Ascending aorta (tissue), 2 donors: ENCODE measurements around the gene FDPS. TPM values are rescaled to one million over a fixed set of nuclear protein-coding genes. Genes with fewer than 3 reads are reported as not detected.

Source experiments
- DNase-seq, 2 donors: peaks; one replicate each; pipeline ENCODE4 v3.0.0-alpha.2; 2019; ENCODE audit warnings: low spot score in 2 of 2
- H3K27ac ChIP-seq, 2 donors: fragments of 200-600 bp; sonication (generic); one replicate each; pipeline ENCODE4 v1.5.1; 2016 to 2017; ENCODE audit warnings: mild to moderate bottlenecking in 1 of 2
- H3K27me3 ChIP-seq: fragments of 200-600 bp; sonication (generic); one replicate; pipeline ENCODE4 v1.5.1; 2017
- H3K36me3 ChIP-seq, 2 donors: fragments of 200-600 bp; sonication (generic); one replicate each; pipeline ENCODE4 v1.5.1; 2016
- H3K4me1 ChIP-seq, 2 donors: fragments of 200-600 bp; sonication (generic); one replicate each; pipeline ENCODE4 v1.5.1; 2016 to 2017; ENCODE audit warnings: mild to moderate bottlenecking in 1 of 2
- H3K4me3 ChIP-seq, 2 donors: fragments of 200-600 bp; sonication (generic); one replicate each; pipeline ENCODE4 v1.5.1; 2016 to 2017; ENCODE audit warnings: mild to moderate bottlenecking in 1 of 2
- H3K9me3 ChIP-seq, 2 donors: fragments of 200-600 bp; sonication (generic); one replicate each; pipeline ENCODE4 v1.5.1; 2016
- CTCF ChIP-seq, 3 experiments: fragments of 200-600 bp in 2 of 3; fragments of 450-650 bp in 1 of 3; sonication (generic) in 2 of 3; IDR thresholded peaks; one replicate each; pipeline ENCODE4 v1.5.1; 2016 to 2019; ENCODE audit warnings: antibody characterized with exemption in 3 of 3, mild to moderate bottlenecking in 1 of 3, moderate library complexity in 1 of 3
- intact Hi-C: fragments of 100-400 bp; cut with DNase I; formaldehyde crosslinking; loops from one replicate; pipeline ENCODE4 v1.15.1; 2023
- total RNA-seq: library from RNA; depleted of rRNA; stranded (reverse); fragments of >200 nt; gene quantifications from one replicate; pipeline ENCODE4 v1.1.0, GENCODE V29; 2016

The FDPS gene
- total RNA-seq, 1 donor from 2014 or later, result 51.7 TPM

- no peak for DNase-seq
- no peak overlapping the region for H3K27ac ChIP-seq
- H3K27me3 ChIP-seq, result no peaks in the 10 kb centered on the region
- H3K36me3 ChIP-seq, result peaks cover 60 to 84% of the 10 kb centered on the region in 2 donors
- H3K9me3 ChIP-seq, result no peaks in the 10 kb centered on the region
- no peak for TF ChIP-seq CTCF (IDR thresholded peaks at IDR 0.05)
- H3K4me3 ChIP-seq, result no peak overlapping the region
- peaks cover under 1 to 7% of the 10 kb centered on the region in 2 donors for H3K4me1 ChIP-seq
- intact Hi-C loops, result no loop called here
Observed at GRCh38 chr1:155266553-155266952, 42.1 kb upstream of the FDPS start.

- DNase-seq, result no peak
- H3K9me3 ChIP-seq, result no peaks in the 10 kb centered on the region
- intact Hi-C loops, result no loop called here
- H3K27me3 ChIP-seq, result no peaks in the 10 kb centered on the region
- peaks cover 60 to 84% of the 10 kb centered on the region in 2 donors for H3K36me3 ChIP-seq
- no peak overlapping the region for H3K4me3 ChIP-seq
- no peak for TF ChIP-seq CTCF (IDR thresholded peaks at IDR 0.05)
- no peak overlapping the region for H3K27ac ChIP-seq
- peaks cover 4 to 14% of the 10 kb centered on the region in 2 donors for H3K4me1 ChIP-seq
Observed at GRCh38 chr1:155267373-155267772, 41.3 kb upstream of the FDPS start.

- Histone ChIP-seq H3K36me3 (peaks cover 59 to 76% of the 10 kb centered on the region in 2 donors), H3K27ac (no peak overlapping the region), H3K4me3 (no peak overlapping the region), H3K27me3 (no peaks in the 10 kb centered on the region), H3K4me1 (peaks cover 5 to 10% of the 10 kb centered on the region in 2 donors), H3K9me3 (no peaks in the 10 kb centered on the region)
- DNase-seq, result no peak
- TF ChIP-seq CTCF (IDR thresholded peaks at IDR 0.05), result no peak
- intact Hi-C loops, result no loop called here
Observed at GRCh38 chr1:155268630-155269029, 40.0 kb upstream of the FDPS start.

- no peak for TF ChIP-seq CTCF (IDR thresholded peaks at IDR 0.05)
- H3K36me3 ChIP-seq, result peaks cover 53 to 69% of the 10 kb centered on the region in 2 donors
- DNase-seq, result no peak
- no peak overlapping the region for H3K4me3 ChIP-seq
- intact Hi-C loops, result no loop called here
- H3K27me3 ChIP-seq, result no peaks in the 10 kb centered on the region
- H3K27ac ChIP-seq, result no peak overlapping the region
- H3K4me1 ChIP-seq, result peaks cover 5 to 13% of the 10 kb centered on the region in 2 donors
- H3K9me3 ChIP-seq, result no peaks in the 10 kb centered on the region
Observed at GRCh38 chr1:155269381-155269780, 39.3 kb upstream of the FDPS start.

- peak in 1 of 2 donors; percentile 86 for DNase-seq
- Histone ChIP-seq H3K4me3 (peak overlapping the region; percentile 78 to 97), H3K27me3 (no peaks in the 10 kb centered on the region), H3K27ac (peak overlapping the region; percentile 93 to 98), H3K36me3 (peaks cover 23 to 36% of the 10 kb centered on the region in 2 donors), H3K9me3 (no peaks in the 10 kb centered on the region), H3K4me1 (peaks cover 10 to 20% of the 10 kb centered on the region in 2 donors)
- no peak for TF ChIP-seq CTCF (IDR thresholded peaks at IDR 0.05)
- intact Hi-C loops, result loop anchor here (1.0 to 10.0 kb wide), 4 partner anchors 10 to 290 kb away; partner anchors contain the start of genes ASH1L and SCAMP3
Observed at GRCh38 chr1:155272466-155273342, 36.0 kb upstream of the FDPS start.
